GM19452 (cell line): ENCODE data around the gene KATNB1.
A peak's percentile ranks its signal among the peaks of the same experiment; 100 is the strongest.

Source experiments
- ATAC-seq: cut with Tn5 transposase; IDR thresholded peaks from one replicate; pipeline ENCODE4 v1.9.1; 2021; ENCODE audit not compliant: unreplicated experiment

The KATNB1 gene

DNA sequence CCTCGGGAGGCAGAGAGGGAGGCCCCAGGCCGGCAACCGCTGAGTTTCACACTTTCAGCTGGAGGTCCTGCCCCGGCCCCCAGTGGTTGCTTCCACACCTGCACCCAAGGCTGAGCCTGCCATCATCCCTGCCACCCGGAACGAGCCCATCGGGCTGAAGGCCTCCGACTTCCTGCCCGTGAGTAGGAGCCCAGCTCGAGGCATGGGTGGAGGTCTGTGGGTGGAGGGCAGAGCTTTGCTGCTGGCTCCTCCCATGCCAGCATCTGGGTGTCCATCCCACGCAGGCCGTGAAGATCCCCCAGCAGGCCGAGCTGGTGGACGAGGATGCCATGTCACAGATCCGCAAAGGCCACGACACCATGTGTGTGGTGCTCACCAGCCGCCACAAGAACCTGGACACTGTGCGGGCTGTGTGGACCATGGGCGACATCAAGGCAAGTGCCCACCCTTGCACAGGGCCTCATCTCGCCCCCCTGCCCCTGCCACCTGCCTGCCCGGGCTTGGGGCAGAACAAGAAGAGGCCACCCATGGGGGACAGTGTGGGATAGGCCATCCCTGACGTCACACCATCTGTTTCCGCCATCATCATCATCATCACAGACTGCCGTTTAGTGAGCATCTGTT, 19.6 kb downstream of the KATNB1 start:
- no peak for ATAC-seq

DNA sequence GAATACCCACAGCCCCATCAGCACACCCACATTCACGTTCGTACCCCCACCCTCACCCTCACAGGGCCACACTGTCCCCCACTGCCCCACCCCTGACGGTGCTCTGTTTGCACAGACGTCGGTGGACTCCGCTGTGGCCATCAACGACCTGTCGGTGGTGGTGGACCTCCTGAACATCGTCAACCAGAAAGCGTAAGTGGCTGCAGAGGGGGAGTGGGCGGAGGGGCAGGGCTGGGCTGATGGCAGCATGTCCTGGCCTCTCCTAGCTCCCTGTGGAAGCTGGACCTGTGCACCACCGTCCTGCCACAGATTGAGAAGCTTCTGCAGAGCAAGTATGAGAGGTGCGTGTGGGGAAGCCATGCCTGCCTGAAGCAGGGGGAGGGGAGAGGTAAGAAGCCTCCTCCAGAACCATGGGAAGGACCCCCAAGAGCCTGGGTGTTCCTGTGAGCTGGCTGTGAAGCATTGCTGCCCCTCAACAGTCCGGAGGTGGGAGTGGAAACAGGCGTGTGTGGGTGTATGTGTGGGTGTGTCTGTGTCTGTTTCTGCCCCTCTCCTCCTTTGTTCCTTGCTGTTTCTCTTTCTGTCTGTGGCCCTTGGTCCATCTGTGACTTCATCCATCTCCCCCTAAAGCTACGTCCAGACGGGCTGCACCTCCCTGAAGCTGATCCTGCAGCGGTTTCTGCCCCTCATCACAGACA, 20.3 kb downstream of the KATNB1 start:
- no peak for ATAC-seq

DNA sequence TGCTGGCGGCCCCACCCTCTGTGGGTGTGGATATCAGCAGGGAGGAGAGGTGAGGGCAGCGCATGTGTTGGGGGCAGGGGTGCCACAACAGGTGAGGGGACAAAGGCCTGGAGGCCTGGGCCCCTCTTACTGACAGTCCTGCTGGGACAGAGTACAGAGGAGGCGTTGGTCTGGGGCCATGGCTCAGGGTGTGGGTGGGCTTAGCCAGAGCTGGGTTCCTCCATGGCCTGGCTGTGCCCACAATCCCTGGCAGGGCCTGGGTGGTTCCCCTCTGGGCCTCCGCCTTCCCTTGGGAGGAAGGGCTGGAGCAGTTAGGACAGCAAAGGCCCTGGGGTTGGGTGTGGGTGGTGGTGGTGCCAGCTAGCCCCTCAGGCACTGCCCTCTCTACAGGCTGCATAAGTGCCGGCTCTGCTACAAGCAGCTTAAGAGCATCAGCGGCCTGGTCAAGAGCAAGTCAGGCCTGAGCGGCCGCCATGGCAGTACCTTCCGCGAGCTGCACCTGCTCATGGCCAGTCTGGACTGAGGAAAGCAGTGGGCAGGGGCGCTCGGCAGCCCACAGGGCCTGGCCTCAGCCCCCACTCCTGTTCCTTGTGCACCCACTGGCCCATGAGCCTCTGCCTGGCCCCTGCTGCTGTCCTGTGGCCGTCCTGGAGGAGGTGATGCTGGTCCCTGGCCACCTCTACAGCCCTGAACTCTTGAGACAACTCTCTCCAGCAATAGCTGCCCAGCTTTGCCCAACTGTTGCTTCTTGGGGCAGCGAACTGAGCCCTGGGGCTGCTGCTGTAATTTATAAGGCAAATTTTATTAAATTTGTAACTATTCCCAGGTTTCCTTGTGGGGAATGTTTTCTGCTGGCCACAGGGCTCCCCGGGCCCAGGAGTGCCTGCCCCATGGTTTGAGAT, 21.1 kb downstream of the KATNB1 start:
- ATAC-seq, result no peak

DNA sequence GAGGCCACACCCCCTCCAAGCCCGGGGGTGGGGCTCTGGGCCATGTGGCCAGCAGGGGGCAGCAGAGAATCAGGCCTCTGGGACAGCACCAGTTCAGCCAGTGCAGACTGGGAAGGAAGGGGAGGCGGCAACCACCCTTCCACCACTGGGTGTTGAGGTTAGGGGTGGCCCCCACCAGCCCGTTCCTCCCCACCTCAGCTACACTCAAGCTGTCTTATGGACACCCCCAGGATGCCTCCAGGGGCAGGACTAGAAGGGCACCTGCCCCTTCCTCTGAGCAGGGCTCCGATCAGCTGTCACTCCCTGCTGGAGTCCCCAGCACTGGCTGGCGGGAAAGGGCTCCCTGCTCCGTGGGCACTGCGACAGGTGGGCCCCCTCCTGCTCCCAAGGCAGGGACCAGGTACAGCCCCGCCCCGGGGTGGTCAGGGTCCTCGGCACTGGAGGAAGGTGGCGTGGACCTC, 21.8 kb downstream of the KATNB1 start:
- peak; percentile 94 for ATAC-seq

DNA sequence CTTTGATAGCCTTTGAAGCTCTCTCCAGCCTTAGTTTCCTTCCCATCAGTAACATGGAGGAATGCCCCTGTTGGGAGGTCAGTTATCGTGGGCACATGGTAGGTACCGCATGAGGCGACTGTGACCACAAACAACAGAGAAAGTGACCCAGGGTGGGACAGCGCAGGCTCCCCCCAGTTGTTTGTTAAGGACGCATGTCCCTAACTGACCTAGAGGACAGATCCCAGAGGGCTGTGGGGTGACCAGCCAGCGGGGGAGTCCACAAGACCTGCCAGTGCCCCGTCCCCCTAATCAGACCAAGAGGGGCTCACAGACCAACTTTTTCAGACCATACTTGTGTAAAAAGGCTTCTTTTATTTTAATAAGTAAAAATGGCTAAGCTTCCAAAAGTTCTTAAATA, 22.3 kb downstream of the KATNB1 start:
- ATAC-seq, result no peak

DNA sequence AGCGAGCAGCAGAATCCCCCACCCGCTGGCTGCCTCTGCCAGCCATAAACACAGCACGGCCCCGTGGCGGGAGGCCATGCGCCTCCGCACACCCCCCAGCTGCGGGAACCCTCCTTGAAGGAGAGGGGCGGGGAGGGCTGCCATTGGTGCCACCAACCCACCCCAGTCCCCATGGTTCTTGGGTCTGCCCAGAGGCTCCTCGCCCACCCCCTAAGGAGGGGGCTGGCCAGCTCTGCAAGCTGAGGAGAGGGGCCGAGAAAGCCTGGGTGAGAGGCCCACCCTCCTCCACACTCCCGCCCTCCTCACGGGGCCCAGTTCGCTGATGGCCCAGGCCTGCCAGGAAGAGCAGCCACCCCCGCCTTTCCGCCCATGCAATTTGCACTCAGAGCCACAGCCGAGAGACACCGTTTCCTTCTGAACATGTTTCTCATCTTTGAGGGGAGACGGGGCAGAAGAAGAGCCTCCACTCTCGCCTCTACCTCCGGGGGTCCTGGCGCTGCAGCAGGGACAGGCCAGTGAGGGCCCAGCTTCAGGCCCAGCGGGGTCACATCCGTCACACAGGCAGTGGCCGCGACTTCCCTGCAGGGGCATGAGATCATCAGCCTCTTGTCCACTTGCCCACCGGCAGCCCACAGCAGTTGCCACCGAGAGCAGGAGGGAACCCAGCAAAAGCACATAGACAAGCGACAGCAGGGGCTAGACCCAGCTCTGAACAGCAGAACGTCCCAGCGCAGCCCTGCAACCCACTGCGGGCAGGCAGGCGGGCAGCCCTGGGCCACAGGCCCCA, 23.0 kb downstream of the KATNB1 start:
- no peak for ATAC-seq

DNA sequence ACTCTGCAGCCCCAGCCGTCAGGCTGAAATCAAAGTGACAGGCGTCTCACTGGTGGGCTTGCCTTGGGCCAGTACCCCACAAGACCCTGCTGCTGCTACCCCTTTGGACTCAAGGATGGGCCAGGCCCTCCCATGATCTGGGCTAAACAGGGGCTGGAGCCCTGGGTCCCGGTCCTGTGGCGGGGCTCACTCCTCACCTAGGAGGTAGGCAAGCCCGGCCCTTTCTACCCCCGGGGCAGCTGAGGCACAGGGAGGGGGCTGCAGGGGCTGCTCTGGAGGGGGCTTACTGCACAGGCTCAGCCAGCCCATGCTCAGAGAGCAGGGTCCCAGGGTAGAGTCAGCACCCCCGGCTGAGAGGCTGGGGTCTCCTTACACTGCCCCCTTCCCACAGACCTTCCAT, 23.6 kb downstream of the KATNB1 start:
- no peak for ATAC-seq

DNA sequence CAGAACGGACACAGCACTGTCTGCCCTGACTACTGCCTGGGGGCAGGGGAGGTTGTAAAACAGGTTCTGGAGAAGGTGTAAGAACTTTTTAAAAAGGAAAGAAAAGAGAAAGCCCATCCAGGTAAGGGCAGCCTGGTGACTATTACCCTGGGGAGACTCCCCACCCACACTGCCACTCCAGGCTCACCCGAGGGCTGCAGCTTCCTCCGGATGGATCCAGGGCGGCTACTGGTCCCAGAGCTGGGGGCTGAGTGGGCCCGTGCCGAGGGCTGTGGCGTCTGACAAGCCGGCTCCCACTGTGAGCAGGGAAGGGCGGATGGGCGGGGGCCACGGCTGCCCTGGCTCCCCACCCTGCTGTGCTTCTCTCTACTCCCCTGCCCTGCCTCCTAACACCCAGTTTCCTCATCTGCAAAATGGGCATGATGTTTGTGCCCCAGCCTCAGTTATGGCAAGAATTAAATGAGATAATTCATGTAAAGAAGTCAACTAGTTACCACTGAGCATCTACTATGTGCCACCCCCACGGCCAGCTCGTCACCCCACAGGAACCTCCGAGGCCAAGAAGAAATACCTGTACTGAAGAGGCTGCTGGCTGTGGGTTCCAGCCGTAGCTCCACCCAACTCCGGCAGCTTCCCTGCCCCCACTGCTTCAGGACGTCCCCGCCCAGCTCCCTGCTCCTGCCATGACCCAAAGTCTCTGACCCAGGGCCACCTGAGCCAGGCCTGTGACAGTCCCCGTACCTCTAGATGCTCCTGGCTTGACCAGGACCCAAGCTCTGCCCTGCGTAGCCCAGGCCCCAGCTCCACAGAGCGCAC, 24.2 kb downstream of the KATNB1 start:
- ATAC-seq, result no peak

DNA sequence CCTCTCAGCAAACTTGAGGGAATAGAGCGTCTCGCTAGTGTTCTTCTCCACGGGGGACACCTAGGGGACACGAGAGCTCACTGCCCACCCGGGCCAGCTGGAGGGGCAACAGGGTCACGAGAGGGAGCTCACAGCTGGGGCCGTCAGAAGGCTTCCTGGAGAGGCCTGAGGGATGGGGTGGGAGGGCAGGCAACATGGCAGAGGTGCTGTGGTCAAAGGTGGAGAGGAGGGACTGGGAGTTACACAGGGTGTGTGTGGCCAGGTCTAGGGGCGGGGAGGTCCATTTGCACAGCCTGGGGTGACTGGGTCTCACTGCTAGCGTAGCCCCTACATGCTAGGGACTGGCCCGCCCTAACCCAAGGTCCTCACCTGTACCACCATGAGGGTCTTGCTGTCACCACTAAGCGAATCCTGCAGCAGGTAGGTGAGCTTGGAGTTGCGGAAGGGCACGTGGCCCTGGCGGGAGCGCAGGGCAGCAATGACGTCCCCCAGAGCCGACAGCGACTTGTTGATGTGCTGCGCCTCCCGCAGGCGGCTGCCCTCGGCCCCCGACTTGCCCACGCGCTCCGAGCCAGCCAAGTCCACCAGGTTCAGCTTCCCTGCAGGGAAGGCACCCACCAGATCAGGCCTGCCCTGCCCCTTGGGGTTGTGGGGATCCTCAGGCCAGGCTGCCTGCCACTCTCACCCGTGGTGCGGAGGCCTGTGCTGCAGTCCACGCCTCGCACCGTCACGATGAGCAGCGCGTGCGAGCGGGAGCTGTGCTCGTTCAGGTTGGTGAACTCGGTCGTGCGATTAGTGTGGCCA, 25.0 kb downstream of the KATNB1 start:
- ATAC-seq, result no peak

DNA sequence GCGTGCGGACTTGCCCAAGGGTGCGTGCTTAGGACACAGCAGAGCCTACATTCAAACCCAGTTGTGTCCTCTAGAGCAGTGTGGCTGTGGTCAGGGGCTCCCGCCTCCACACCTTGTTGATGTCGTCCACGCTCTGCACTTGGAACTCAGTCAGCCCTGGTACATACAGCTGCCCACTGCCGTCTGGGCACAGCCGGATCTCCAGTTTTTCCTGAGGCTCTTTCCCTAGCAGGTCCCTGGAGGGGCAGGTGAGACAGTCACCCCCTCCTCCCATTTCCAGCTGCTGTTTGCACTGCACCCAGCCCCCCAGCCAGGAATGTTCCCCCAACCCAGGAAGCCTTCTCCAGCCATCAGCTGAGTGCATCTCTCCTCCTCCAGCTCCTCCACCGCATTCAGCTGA, 25.7 kb downstream of the KATNB1 start:
- no peak for ATAC-seq

DNA sequence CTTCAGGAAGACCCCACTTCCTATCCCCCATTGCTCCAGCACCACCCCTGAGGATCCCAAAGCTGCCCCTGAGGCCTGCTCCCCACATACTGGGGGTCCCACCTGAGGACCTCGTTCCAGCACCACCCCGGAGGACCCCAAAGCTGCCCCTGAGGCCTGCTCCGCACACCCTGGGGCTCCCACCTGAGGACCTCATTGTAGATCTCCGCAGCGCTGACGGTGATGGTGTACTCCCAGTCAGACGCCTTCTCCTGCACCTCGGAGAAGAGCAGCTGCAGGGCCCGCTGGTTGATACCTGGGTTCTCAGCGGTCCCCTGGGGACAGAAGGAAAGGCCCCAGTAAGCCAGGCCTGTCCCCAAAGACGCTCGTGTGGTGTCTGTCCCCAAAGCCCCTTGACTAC, 26.4 kb downstream of the KATNB1 start:
- ATAC-seq, result no peak

DNA sequence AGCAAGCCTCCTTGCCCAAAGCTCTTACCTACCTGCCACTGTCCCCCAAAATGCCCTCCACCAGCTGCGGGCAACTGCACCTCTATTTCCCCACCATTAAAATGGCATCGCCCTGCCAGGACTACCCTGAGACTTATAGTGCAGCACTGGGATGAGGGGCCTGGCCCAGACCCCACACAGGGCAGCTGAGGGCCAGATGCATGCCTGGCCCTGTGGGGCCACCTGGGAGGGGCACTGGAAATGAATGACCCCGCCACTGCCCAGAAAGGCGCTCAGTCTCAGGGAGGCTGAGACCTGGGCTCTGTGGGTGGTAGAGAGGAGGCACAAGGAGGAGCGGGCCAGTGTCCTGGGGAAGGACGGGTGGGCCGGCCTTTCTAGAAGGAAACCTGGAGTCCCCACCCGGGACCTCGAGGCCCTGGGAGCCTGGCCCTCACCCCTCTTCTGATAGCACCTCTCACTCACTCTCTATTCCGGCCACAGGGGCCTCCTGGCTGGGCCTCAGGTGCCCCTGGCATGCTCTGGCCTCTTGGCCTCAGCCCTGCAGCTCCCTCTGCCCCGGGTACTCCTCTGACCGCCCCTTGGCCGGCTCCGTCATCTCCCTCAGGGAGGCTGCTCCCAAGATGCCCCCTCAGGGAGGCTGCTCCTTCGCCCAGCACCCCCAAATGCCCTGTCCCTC, 26.9 kb downstream of the KATNB1 start:
- ATAC-seq, result no peak

DNA sequence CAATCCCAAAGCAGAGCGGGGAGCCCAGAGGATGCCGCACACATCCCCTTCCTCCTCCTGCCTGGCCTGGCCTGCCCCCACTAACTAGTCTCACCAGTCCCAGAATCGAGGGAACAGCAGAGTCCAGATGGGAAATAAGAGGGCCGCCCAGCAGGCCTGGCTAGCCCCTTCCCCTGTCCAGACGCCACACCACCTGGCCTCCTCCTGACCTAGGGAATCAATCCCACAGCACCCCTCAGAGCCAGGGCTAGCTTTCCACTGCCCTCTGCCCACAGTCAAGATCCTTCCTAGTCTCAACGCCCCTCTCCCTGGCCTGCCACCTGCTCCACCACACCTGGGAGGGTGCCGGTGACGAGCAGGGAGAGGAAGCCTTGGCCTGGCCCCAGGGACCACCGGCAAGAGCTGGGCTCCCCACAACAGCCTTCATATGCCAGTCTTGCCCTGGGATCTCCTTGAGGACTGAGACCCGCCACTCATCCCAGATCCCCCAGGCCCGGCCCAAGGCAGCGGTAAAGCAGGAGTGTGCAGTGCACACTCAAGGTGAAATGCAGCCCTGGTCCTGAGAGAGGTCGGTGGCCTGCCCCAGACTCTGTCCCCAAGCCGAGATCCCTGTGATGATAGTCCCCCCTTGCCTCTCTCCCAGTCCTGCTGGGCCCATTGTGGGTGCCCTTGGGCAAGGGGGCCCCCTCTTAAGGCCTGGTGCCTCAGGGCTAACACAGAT, 27.9 kb downstream of the KATNB1 start:
- no peak for ATAC-seq

DNA sequence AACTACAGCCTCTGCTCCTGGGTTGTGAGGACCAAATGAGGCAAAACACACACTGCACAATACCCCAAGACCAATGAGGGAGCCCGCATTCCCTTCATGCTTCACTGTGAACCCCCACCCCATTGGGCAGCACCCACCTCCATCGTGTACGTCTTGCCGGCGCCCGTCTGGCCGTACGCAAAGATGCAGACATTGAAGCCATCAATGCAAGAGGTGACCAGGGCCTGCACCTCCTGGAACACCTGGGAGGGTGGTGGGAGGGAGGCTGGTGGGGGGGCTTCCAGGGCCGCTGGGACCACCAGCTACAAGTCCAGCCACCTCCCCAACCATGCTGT, 28.4 kb downstream of the KATNB1 start:
- no peak for ATAC-seq

DNA sequence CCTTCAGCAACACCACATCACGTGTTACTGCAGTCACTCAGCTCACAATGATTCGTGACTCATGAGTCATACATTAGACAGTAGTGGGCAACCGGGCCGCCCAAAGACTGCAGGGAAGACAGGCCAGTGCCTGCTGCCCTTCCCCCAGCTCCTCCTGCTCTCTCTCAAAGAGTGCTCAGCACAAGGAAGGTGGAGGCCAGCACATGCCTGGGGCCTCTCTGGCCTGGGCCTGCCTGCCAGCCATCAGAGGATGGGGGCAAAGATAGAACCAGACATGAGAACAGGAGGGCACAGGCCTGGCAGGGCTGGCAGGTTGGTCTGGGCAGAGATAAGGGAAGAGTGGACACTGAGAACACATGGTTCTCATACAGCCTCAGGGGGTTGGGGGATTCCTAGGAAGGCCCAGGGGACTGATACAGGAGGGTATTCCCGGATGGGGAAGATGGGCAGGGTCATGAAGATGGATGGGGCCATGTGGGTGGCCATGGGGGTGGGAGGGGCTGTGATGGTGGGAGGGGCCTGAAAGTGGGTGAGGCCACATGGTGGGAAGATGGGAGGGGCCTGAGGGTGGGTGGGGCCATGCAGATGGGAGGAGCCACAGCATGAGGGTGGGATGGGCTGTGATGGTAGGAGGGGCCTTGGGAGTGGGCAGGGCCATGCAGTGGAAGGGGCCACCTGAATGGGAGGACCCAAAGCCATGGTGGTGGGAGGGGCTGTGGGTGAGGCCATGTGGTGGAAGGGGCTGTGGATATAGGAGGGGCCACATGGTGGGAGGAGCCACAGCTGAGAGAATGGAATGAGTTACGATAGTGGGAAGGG, 29.0 kb downstream of the KATNB1 start:
- ATAC-seq, result no peak

DNA sequence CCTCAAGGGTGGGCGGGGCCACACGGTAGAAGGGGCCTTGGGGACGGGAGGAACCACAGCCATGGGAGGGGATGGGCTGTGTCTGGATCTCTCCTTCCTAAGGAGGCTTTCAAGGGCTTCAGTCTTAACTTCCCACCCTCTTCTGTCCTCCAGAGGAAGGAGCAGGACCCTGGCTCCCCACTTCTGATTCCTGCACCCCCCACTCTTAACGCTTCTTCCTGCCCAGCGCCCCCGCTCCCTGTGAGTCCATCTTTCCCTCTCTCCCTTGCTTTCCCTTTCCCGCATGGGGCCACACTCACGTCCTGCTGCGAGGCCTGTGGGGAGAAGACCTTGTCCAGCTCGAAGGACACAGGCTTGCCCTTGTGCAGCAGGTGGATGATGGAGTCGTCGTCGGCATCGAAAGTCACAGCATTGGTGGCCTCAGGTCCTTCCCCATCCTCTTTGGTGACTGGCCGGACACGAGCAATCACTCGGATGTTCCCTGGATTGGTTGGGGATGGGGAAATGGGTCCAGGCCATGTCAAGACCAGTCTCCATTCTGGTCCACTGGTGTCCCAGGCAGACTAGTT, 29.7 kb downstream of the KATNB1 start:
- ATAC-seq, result no peak

DNA sequence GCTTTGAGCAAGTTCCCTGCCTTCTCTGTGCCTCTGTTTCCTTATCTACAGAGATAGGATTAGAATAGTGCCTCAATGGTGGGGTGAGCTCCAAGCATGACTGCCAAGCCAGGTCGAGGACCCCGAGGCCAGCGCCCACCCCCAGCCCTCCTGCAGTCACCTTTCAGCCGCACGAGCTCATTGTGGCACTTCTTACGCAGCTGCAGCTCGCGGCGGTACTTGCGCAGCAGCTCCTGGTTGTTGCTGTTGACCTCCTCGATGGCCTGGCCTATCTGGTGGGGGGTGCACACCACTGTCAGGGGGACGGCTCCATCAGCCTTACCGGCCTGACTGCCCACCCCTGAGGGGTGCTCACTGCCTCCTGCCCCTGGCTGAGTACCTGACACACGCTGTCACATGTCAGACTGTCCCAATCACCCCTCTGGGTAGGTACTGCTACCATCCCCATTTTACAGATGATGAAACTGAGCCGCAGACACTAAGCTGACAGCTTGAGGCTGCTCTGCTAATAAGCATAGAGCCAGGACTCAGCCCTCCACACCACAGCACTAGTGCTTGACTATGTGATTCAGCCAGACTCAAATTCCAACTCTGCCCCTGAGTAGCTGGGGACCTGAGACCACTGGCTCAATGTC, 31.3 kb downstream of the KATNB1 start:
- no peak for ATAC-seq
